ENCODE data around the gene SOX10. TPM values are rescaled to one million over a fixed set of nuclear protein-coding genes. Genes with fewer than 3 reads are reported as not detected.

The SOX10 gene
- total and polyA plus RNA-seq, 2 of the 13 experiments (the other 11 are each of a cell fraction or from before 2014, with no cell fraction given) = not detected

DNA sequence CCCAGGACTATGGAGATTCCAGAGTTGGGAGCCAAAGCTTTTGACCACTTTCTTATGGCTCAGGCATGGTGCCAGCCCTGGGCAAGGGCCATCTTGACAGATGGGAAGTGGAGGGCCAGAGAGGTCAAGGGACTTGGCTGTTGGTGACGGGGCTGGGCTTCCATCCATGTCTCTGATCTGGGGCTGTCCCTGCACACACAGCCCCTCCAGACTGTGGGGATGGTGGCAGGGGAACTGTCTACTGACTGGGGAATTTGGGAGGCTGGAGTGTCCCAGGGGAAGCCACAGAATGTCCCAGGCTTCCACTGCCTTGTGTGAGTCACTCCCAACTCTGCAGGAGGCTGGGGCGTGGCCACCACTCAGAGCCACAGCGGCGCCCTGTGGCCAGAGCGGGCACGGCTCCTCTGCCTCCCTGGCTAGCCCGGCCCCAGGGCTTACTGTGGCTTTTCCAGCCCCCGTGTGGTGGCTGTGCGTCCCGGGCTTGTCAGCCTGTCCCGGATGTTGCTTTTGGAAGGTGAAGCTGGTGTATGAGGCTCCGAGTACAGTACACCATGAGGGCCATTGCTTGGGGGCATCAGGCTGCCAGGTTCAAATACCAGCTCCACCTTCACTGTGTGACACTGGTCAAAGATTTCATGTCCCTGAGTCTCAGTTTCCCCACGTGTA lies 50.5 kb downstream of the SOX10 start (continued):
- TF ChIP-seq HMGXB3 (CRISPR knock-in tag; IDR thresholded peaks at IDR 0.05; ENCODE audit: borderline replicate concordance) = peak; percentile 28; the same call in 1 of the 2 replicates
- TF ChIP-seq MATR3 (CRISPR knock-in tag; IDR thresholded peaks at IDR 0.05) = no peak
- peak; percentile 77; the same call in 1 of the 2 replicates for TF ChIP-seq ZNF614 (CRISPR knock-in tag; IDR thresholded peaks at IDR 0.05; ENCODE audit: borderline replicate concordance)
- TF ChIP-seq RFXANK (CRISPR knock-in tag; IDR thresholded peaks at IDR 0.05) = no peak
- TF ChIP-seq ZSCAN9 (CRISPR knock-in tag; IDR thresholded peaks at IDR 0.05; ENCODE audit: borderline replicate concordance) = 0 out of 2 replicates have a peak, but pooled peaks have one; percentile 46
- TF ChIP-seq KAT8 (CRISPR knock-in tag; IDR thresholded peaks at IDR 0.05) = peak; percentile 61
- TF ChIP-seq ZNF24 (IDR thresholded peaks at IDR 0.05) = no peak
- TF ChIP-seq SP4 (CRISPR knock-in tag; IDR thresholded peaks at IDR 0.05) = peak; percentile 70; the same call in 1 of the 2 replicates
- no peak for TF ChIP-seq TSC22D2 (CRISPR knock-in tag; IDR thresholded peaks at IDR 0.05; ENCODE audit: borderline replicate concordance)
- no peak for TF ChIP-seq WIZ (CRISPR knock-in tag; IDR thresholded peaks at IDR 0.05)
- TF ChIP-seq MAZ (IDR thresholded peaks at IDR 0.05; ENCODE audit: borderline replicate concordance, low read depth, low read length) = peak; percentile 28; the same call in 1 of the 2 replicates
- peak; percentile 80; the same call in 1 of the 2 replicates for TF ChIP-seq MAZ (CRISPR knock-in tag; IDR thresholded peaks at IDR 0.05; ENCODE audit: low read depth)
- TF ChIP-seq, protein P1, sequence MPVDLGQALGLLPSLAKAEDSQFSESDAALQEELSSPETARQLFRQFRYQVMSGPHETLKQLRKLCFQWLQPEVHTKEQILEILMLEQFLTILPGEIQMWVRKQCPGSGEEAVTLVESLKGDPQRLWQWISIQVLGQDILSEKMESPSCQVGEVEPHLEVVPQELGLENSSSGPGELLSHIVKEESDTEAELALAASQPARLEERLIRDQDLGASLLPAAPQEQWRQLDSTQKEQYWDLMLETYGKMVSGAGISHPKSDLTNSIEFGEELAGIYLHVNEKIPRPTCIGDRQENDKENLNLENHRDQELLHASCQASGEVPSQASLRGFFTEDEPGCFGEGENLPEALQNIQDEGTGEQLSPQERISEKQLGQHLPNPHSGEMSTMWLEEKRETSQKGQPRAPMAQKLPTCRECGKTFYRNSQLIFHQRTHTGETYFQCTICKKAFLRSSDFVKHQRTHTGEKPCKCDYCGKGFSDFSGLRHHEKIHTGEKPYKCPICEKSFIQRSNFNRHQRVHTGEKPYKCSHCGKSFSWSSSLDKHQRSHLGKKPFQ (CRISPR knock-in tag; IDR thresholded peaks at IDR 0.05; ENCODE audit: insufficient replicate concordance) = no peak
- no peak for TF ChIP-seq ASH2L (IDR thresholded peaks at IDR 0.05; ENCODE audit: insufficient read length, low read depth, low read length)
- TF ChIP-seq MEIS1 (CRISPR knock-in tag; IDR thresholded peaks at IDR 0.05; ENCODE audit: borderline replicate concordance) = no peak
- peak; percentile 68; the same call in 1 of the 2 replicates for TF ChIP-seq THAP9 (CRISPR knock-in tag; IDR thresholded peaks at IDR 0.05; ENCODE audit: borderline replicate concordance)
- TF ChIP-seq PHB2 (IDR thresholded peaks at IDR 0.05; ENCODE audit: partially characterized antibody) = no peak
- TF ChIP-seq, protein P2, sequence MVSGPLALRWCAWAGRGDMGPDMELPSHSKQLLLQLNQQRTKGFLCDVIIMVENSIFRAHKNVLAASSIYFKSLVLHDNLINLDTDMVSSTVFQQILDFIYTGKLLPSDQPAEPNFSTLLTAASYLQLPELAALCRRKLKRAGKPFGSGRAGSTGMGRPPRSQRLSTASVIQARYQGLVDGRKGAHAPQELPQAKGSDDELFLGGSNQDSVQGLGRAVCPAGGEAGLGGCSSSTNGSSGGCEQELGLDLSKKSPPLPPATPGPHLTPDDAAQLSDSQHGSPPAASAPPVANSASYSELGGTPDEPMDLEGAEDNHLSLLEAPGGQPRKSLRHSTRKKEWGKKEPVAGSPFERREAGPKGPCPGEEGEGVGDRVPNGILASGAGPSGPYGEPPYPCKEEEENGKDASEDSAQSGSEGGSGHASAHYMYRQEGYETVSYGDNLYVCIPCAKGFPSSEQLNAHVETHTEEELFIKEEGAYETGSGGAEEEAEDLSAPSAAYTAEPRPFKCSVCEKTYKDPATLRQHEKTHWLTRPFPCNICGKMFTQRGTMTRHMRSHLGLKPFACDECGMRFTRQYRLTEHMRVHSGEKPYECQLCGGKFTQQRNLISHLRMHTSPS (CRISPR knock-in tag; IDR thresholded peaks at IDR 0.05; ENCODE audit: low read depth) = no peak

Measured in HepG2 (cell line).